ENCODE results near the gene PDK1.
"Not testable (repeated sequence)": the region's sequence is repeated elsewhere in the genome, so short reads cannot be mapped to it uniquely, and the experiment has no call there.

The PDK1 gene

DNA sequence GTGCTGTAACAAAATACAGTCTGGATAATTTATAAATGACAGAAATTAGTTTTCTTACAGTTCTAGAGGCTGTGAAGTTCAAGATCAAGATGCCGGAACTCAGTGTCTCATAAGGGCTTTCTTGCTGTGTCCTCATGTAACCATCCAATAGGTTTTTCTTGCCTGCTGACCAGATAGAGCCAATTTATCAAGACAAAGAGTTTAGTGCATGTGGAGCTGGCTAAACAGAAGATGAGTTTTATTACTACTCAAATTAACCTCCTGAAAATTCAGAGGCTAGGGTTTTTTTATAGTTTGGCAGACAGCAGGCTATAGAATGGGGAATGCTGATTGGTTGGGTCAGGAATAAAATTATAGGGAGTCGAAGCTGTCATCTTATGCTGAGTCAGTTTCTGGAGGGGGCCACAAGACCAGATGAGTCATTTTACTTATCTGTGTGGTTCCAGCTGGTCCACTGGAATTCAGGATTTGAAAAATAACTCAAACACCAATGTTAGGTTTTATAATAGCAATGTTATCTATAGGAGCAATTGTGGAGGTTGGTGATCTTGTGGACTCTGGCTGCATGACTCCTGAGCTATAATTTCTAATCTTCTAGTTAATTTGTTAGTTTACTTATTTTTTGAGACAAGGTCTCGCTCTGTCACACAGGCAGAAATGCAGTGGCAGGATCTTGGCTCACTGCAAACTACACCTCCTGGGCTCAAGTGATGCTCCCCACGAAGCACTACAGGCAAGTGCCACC, 3.2 kb upstream of the PDK1 start:
- DNase-seq (ENCODE audit: low spot score), result no peak

DNA sequence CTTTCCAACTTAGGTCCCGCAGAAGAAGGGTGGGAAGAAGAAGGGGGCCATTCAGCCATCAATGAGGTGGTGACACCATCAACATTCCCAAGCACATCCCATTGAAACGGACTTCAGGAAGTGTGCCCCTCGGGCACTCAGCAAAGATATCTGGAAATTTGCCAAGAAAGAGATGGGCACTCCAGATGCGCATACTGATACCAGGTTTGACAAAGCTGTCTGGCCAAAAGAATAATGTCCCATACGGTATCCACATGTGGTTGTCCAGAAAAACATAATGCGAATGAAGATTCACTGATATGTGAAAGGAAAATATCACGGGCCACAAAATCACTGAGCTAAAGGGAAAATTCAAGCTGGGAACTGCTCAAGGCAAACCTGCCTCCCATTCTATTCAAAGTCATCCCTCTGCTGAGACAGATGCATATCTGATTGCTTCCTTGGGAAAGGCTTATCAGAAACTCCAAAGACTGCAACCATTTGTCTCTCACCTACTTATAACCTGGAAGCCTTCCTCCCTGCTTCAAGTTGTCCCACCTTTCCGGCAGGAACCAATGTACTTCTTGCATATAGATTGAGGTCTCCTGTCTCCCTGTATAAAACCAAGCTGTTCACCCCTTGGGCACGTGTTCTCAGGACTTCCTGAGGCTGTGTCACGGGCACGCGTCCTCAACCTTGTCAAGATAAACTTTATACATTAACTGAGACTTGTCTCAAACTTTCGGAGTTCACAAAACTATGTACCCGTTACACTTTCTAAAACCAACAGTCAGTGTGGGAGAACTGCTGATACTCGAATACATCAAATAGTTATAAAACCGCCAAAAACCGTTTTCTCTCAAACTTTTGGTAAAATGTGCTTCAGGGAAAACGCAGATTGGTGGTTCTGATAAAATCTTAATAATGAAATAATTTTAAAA, 1.3 kb upstream of the PDK1 start:
- no peak for DNase-seq (ENCODE audit: low spot score)

GRCh38 chr2:172555272-172555521, 693 bp upstream of the PDK1 start:
- DNase-seq (ENCODE audit: low spot score), result no peak

GRCh38 chr2:172556284-172557033, 569 bp downstream of the PDK1 start:
- DNase-seq (ENCODE audit: low spot score), result peak; percentile 61

- no peak for DNase-seq (ENCODE audit: low spot score)
Measured at GRCh38 chr2:172558372-172558771, 2.5 kb downstream of the PDK1 start.

DNA sequence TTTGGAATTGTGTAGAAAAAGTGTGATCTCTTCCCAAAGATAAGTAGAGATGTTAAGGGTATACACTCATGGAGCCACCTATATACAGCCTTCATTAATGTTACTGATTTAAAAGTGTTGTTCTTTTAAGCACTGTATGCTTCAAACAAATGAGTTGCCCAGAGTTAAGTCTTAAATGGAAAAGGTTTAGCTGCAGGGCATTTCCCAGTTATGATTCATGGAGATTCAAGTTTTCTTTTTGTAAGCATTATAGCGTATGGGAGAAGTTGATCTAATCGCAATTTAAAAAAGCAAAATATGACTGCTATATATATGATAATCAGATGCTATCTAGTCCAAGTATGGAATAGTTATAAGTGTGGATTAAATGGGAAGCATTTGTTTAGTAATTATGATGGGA, 4.8 kb downstream of the PDK1 start:
- no peak for DNase-seq (ENCODE audit: low spot score)

DNA sequence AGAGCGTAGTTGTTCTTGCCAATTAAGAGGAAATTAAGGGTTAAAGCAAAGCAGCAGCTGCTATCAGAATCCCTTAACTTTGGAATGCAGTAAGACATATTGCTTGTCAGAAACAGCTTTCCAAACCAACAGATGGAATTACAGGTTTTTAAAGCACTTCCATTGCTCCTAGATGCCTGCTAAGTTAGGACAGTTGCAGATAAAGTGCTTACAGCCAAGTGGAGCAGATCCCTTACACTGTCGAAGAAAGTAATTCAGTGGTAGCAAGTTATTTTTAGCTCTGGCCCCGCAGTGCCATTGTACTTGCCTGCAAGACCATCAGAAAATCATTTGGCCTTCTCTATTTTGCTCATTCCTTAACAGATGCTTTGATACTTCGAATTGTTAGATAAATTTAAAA, 5.4 kb downstream of the PDK1 start:
- no peak for DNase-seq (ENCODE audit: low spot score)

GRCh38 chr2:172562298-172562697, 6.4 kb downstream of the PDK1 start:
- DNase-seq (ENCODE audit: low spot score), result no peak

- DNase-seq (ENCODE audit: low spot score), result no peak
Measured at GRCh38 chr2:172564376-172564775, 8.5 kb downstream of the PDK1 start.

- no peak for DNase-seq (ENCODE audit: low spot score)
Measured at GRCh38 chr2:172571245-172571644, 15.4 kb downstream of the PDK1 start.

GRCh38 chr2:172572981-172573380, 17.1 kb downstream of the PDK1 start:
- DNase-seq (ENCODE audit: low spot score), result no peak

DNA sequence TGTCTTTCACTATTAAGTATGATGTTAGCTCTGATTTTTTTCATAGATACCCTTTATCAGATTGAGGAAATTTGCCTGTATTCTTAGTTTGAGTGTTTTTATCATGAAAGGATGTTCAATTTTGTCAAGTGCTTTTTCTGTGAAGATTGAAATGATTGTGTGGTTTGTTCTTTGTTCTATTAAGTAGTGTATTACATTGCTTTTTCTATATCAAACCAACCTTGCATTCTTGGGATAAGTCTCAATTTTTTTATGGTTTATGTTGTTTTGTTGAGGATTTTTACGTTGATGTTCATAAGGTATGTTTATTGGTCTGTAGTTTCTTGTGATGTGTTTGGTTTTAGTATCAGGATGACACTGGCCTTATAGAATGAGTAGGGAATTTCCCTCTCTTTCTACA, 19.1 kb downstream of the PDK1 start:
- DNase-seq (ENCODE audit: low spot score), result no peak

GRCh38 chr2:172578054-172578453, 22.2 kb downstream of the PDK1 start:
- DNase-seq (ENCODE audit: low spot score), result no peak

DNA sequence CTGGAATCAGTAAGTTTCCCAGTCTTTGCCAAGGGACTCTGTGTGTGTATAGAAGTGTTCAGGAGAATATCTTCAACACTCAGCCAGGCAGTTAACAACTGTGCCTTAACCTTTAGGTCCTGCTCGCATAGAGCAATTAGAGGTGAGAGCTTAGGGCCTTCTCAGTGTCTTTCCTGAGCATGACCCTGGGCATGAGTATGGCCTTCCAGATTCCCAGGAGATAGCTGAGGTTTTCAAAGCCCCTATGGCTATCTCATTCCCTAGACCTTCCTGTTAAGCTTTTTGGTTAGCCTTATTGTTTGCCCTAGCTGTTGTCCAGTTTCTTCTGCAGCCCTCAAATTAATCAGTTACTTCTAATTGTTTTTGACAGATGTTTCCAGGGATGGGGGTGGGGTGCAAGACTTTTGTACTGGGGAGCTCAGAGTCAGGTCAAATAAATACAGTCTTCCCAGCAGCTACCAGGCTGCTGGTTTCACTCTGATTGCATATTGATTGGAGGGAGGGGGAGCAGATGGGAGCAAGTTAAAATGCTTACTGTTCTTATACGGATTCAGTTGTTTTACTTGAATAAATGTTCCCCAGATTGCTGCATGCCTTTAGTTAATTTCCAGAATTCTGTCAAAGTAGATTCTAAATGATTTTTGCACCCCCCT, 23.1 kb downstream of the PDK1 start:
- no peak for DNase-seq (ENCODE audit: low spot score)

GRCh38 chr2:172580544-172580943, 24.7 kb downstream of the PDK1 start:
- DNase-seq (ENCODE audit: low spot score), result no peak

DNA sequence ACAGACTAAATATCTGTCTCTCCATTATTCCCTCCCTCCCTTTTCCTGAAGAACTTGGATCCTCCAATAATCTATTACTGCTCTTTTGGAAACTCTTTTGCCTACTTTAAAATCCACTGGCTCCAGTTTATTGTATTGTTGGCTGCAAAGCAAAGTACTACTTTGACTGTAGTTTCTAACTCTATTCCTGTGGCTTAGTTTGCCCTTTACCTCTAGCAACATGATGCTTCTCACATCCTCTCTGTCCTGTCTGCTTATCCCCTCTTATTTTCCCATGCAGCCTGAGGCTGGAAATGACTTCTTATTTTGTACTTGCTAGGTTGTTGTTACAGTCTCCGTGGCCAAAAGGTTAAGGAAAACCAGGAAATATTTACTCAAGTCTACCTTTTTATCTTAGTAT, 26.8 kb downstream of the PDK1 start:
- DNase-seq (ENCODE audit: low spot score), result no peak

DNA sequence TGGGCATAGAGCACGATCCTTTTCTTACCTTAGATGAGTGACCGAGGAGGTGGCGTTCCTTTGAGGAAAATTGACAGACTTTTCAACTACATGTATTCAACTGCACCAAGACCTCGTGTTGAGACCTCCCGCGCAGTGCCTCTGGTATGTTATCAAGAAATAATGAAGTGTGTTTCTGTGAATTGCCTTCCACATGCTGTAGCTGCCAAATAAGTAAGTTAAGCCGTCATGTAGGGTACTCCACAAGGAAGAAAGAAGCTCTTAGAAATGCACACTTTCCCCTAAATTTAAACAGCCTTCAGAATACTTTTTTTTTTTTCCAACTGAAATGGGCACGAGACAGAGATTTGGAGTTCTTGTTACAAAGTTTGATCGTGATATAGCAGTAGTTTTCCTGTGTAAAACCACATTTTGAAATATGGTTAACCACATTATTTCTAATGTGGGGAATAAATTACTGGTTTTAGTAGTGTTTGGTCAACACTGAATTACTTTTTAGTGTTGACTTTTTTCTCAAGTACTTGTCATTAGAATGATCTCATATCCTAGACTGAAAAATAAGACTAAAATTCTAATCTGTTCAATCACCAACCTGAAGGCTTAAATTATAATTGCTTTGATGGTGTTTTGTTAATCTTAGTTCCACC, 30.5 kb downstream of the PDK1 start:
- no peak for DNase-seq (ENCODE audit: low spot score)

GRCh38 chr2:172587231-172587630, 31.3 kb downstream of the PDK1 start:
- not testable (repeated sequence) for DNase-seq (ENCODE audit: low spot score)

DNA sequence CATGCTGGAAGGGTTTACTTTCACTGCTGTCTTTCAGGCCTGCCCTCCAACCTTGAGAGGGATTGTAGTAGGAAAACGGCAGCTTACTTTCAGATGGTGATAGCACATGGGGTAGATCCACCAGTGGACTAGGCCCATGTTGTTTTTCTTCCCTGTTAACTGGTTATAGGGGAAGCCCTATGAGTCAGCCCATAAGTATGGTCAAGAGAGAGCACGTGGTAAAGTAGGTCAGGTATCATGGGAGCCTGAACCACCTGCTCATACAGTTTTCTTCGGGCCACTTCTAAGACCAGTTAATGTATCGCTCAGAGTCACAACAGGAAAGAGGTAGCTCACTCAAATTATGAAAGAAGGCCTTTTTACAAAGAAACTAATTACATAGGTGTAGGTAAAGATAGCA, 33.0 kb downstream of the PDK1 start:
- DNase-seq (ENCODE audit: low spot score), result no peak

- DNase-seq (ENCODE audit: low spot score), result not testable (repeated sequence)
Measured at GRCh38 chr2:172591386-172591785, 35.5 kb downstream of the PDK1 start.

- not testable (repeated sequence) for DNase-seq (ENCODE audit: low spot score)
Measured at GRCh38 chr2:172592190-172592589, 36.3 kb downstream of the PDK1 start.

GRCh38 chr2:172596776-172597175, 40.9 kb downstream of the PDK1 start:
- no peak for DNase-seq (ENCODE audit: low spot score)

All from HuH-7 (cell line).